ENCODE results near the gene LPCAT1. TPM values are rescaled to one million over a fixed set of nuclear protein-coding genes. Genes with fewer than 3 reads are reported as not detected.

The LPCAT1 gene
- total and polyA plus RNA-seq, 8 donors = 5.2 to 229 (median 14.4) TPM

- H3K4me1 ChIP-seq = peaks cover 0 to 16% (median 3%) of the 10 kb centered on the region in 4 donors
- no peak for DNase-seq
- peaks cover 0 to 29% (median 0%) of the 10 kb centered on the region in 3 donors for H3K27me3 ChIP-seq
- WGBS, 5 donors = 80 to 92% (median 82%) methylated on average over 13 to 16 of the region's 16 CpGs
- no peak overlapping the region for H3K27ac ChIP-seq
- no peak overlapping the region for H3K4me3 ChIP-seq
- TF ChIP-seq POLR2A (IDR thresholded peaks at IDR 0.05) (no peak), EP300 (IDR thresholded peaks at IDR 0.05) (no peak), POLR2AphosphoS5 (IDR thresholded peaks at IDR 0.05) (no peak)
- H3K36me3 ChIP-seq = no peaks in the 10 kb centered on the region
- intact Hi-C loops (cut with DNase I; ENCODE audit: low total_unique reads) = no loop called here
- H3K9me3 ChIP-seq = no peaks in the 10 kb centered on the region
Measured at GRCh38 chr5:1549475-1550030, 25.8 kb upstream of the LPCAT1 start.

- WGBS, 5 donors = 72 to 84% (median 82%) methylated on average over 33 of the region's 33 CpGs
- no peak for DNase-seq
- Histone ChIP-seq H3K27ac (no peak overlapping the region), H3K4me1 (peaks cover 0 to 20% (median 3%) of the 10 kb centered on the region in 4 donors), H3K9me3 (no peaks in the 10 kb centered on the region), H3K36me3 (no peaks in the 10 kb centered on the region), H3K27me3 (peaks cover 0 to 22% (median 0%) of the 10 kb centered on the region in 3 donors), H3K4me3 (no peak overlapping the region)
- intact Hi-C loops (cut with DNase I; ENCODE audit: low total_unique reads) = no loop called here
- no peak for TF ChIP-seq CTCF (IDR thresholded peaks at IDR 0.05)
- TF ChIP-seq EP300 (IDR thresholded peaks at IDR 0.05) = no peak
- no peak for TF ChIP-seq POLR2A (IDR thresholded peaks at IDR 0.05)
- TF ChIP-seq POLR2AphosphoS5 (IDR thresholded peaks at IDR 0.05) = no peak
Measured at GRCh38 chr5:1548702-1549474, 25.1 kb upstream of the LPCAT1 start.

GRCh38 chr5:1547655-1548054 is 23.9 kb upstream of the LPCAT1 start:
- no peak for DNase-seq
- H3K4me1 ChIP-seq = peaks cover 0 to 21% (median 2%) of the 10 kb centered on the region in 4 donors
- 92 to 97% (median 95%) methylated on average over 6 of the region's 6 CpGs for WGBS, 5 donors

GRCh38 chr5:1547236-1547635 is 23.5 kb upstream of the LPCAT1 start:
- Histone ChIP-seq H3K9me3 (no peaks in the 10 kb centered on the region), H3K36me3 (no peaks in the 10 kb centered on the region), H3K4me1 (peaks cover 0 to 25% (median 5%) of the 10 kb centered on the region in 4 donors), H3K27ac (no peak overlapping the region), H3K4me3 (no peak overlapping the region), H3K27me3 (peaks cover 0 to 18% (median 0%) of the 10 kb centered on the region in 3 donors)
- WGBS, 5 donors = 92 to 96% (median 93%) methylated on average over 11 of the region's 11 CpGs
- no peak for DNase-seq
- TF ChIP-seq POLR2A (IDR thresholded peaks at IDR 0.05) (no peak), CTCF (IDR thresholded peaks at IDR 0.05) (no peak), EP300 (IDR thresholded peaks at IDR 0.05) (no peak), POLR2AphosphoS5 (IDR thresholded peaks at IDR 0.05) (no peak)
- intact Hi-C loops (cut with DNase I; ENCODE audit: low total_unique reads) = no loop called here

More at GRCh38 chr5:1547655-1548054, 23.9 kb upstream of the LPCAT1 start:
- Histone ChIP-seq H3K27ac (no peak overlapping the region), H3K4me3 (no peak overlapping the region), H3K27me3 (peaks cover 0 to 18% (median 0%) of the 10 kb centered on the region in 3 donors), H3K9me3 (no peaks in the 10 kb centered on the region), H3K36me3 (no peaks in the 10 kb centered on the region)
- intact Hi-C loops (cut with DNase I; ENCODE audit: low total_unique reads) = no loop called here
- TF ChIP-seq CTCF (IDR thresholded peaks at IDR 0.05) = no peak
- TF ChIP-seq EP300 (IDR thresholded peaks at IDR 0.05) = no peak
- TF ChIP-seq POLR2AphosphoS5 (IDR thresholded peaks at IDR 0.05) = no peak
- no peak for TF ChIP-seq POLR2A (IDR thresholded peaks at IDR 0.05)

Data from stomach (tissue), 9 donors.